Activated CD4-positive, alpha-beta T cell treated with anti-CD3 and anti-CD28 coated beads for 48 hours (primary cell): ENCODE results near the gene CCNJ.
"Not testable (repeated sequence)": the region's sequence is repeated elsewhere in the genome, so short reads cannot be mapped to it uniquely, and the experiment has no call there.

Experiments used
- DNase-seq: peaks from one replicate; pipeline ENCODE4 v3.0.0-alpha.2; 2020

The CCNJ gene

GRCh38 chr10:96043033-96043892 lies at the start of gene CCNJ:
Gene CCNJ (plus strand): TSS chr10:96043583. CDS start chr10:96044394, 811 bp downstream.
- DNase-seq: peak; percentile 85

- DNase-seq: not testable (repeated sequence)
Measured at GRCh38 chr10:95994376-95994775, 49.0 kb upstream of the CCNJ start.

GRCh38 chr10:95998255-95998784 lies 45.1 kb upstream of the CCNJ start:
- DNase-seq: no peak

GRCh38 chr10:96013956-96014355 lies 29.4 kb upstream of the CCNJ start:
- no peak for DNase-seq

GRCh38 chr10:96014473-96015102 lies 28.8 kb upstream of the CCNJ start:
- no peak for DNase-seq

- DNase-seq: peak; percentile 29
Measured at GRCh38 chr10:96017191-96017687, 26.1 kb upstream of the CCNJ start.

- no peak for DNase-seq
Measured at GRCh38 chr10:96021332-96021731, 22.1 kb upstream of the CCNJ start.

GRCh38 chr10:96022739-96023138 lies 20.6 kb upstream of the CCNJ start:
- DNase-seq: no peak

- no peak for DNase-seq
Measured at GRCh38 chr10:96023168-96023567, 20.2 kb upstream of the CCNJ start.

- DNase-seq: peak; percentile 16
Measured at GRCh38 chr10:96025566-96025965, 17.8 kb upstream of the CCNJ start.

GRCh38 chr10:96034625-96035024 lies 8.8 kb upstream of the CCNJ start:
- no peak for DNase-seq

- no peak for DNase-seq
Measured at GRCh38 chr10:96038476-96039387, 4.7 kb upstream of the CCNJ start.

- DNase-seq: no peak
Measured at GRCh38 chr10:96041146-96041545, 2.2 kb upstream of the CCNJ start.

GRCh38 chr10:96043893-96044715 lies 721 bp downstream of the CCNJ start:
- DNase-seq: peak; percentile 59

- DNase-seq: no peak
Measured at GRCh38 chr10:96044736-96045135, 1.4 kb downstream of the CCNJ start.

- no peak for DNase-seq
Measured at GRCh38 chr10:96046546-96046945, 3.2 kb downstream of the CCNJ start.

- no peak for DNase-seq
Measured at GRCh38 chr10:96047004-96047649, 3.7 kb downstream of the CCNJ start.

- DNase-seq: not testable (repeated sequence)
Measured at GRCh38 chr10:96047925-96048324, 4.5 kb downstream of the CCNJ start.

- DNase-seq: no peak
Measured at GRCh38 chr10:96049340-96049739, 6.0 kb downstream of the CCNJ start.

GRCh38 chr10:96053985-96054384 lies 10.6 kb downstream of the CCNJ start:
- DNase-seq: no peak

GRCh38 chr10:96056787-96057186 lies 13.4 kb downstream of the CCNJ start:
- DNase-seq: no peak
